Upper lobe of right lung (tissue), 1 donor: ENCODE data around the gene ZFYVE9. TPM values are rescaled to one million over a fixed set of nuclear protein-coding genes. Genes with fewer than 3 reads are reported as not detected.

Experiments
- ATAC-seq: fragments of 200-7000 bp; cut with Tn5 transposase; one replicate; pipeline ENCODE4 v1.9.1; 2020; ENCODE audit warnings: mild to moderate bottlenecking, moderate library complexity
- DNase-seq: peaks from one replicate; pipeline ENCODE4 v3.0.0-alpha.2; 2020
- H3K27ac ChIP-seq: fragments of 200-600 bp; one replicate; pipeline ENCODE4 v1.8.0; 2022
- H3K27me3 ChIP-seq: fragments of 200-600 bp; one replicate; pipeline ENCODE4 v1.8.0; 2022; ENCODE audit warnings: mild to moderate bottlenecking
- H3K36me3 ChIP-seq: fragments of 200-600 bp; one replicate; pipeline ENCODE4 v1.8.0; 2022
- H3K4me1 ChIP-seq: fragments of 200-600 bp; one replicate; pipeline ENCODE4 v1.8.0; 2022
- H3K4me3 ChIP-seq: fragments of 200-600 bp; one replicate; pipeline ENCODE4 v1.8.0; 2022; ENCODE audit warnings: mild to moderate bottlenecking
- H3K9me3 ChIP-seq: fragments of 200-600 bp; one replicate; pipeline ENCODE4 v1.8.0; 2022
- CTCF ChIP-seq: fragments of 200-600 bp; IDR thresholded peaks from one replicate; pipeline ENCODE4 v1.8.0; 2022; ENCODE audit warnings: antibody characterized with exemption
- intact Hi-C: fragments of 100-400 bp; cut with DNase I; formaldehyde crosslinking; loops from one replicate; pipeline ENCODE4 v1.11.0; 2022
- total RNA-seq: library from RNA; stranded (reverse); fragmentation: NEBNext Ultra II Directional; extraction: Animal tissue kit (Norgen Biotek cat#: 25700); gene quantifications from one replicate; pipeline ENCODE4 v1.2.1, GENCODE V29; 2021
- donor health status: DM: no; HTN: yes; CAD: no; lungs with severe emphysema.

The ZFYVE9 gene
- total RNA-seq, 1 donor from 2014 or later = 23.9 TPM

DNA sequence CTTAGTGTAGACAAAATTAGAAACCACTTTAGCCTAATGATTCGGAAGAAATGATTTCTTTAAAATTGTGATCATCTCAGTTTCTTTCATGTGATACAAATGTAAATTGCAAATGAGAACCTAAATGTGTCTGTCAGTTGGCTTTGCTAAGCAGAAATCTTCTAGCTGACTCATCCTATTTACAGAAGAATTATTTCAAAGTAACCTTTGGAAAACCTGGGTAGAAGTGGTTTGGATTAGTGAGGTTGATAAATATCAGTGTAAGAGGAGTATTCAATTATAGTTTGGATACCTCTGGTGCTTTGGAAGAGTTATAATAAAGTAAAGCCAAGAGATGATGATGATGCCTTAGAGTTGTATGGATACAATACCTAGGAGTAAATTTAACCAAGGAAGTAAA lies 186.7 kb downstream of the ZFYVE9 start:
- no peak for TF ChIP-seq CTCF
- H3K27me3 ChIP-seq = no peaks in the 10 kb centered on the region
- H3K9me3 ChIP-seq = no peaks in the 10 kb centered on the region
- H3K4me1 ChIP-seq = no peaks in the 10 kb centered on the region
- ATAC-seq (no peak), DNase-seq (no peak)
- H3K27ac ChIP-seq = no peak overlapping the region
- peaks cover 7% of the 10 kb centered on the region for H3K36me3 ChIP-seq
- intact Hi-C loops = no loop called here
- no peak overlapping the region for H3K4me3 ChIP-seq

- no peak overlapping the region for H3K27ac ChIP-seq
- H3K9me3 ChIP-seq = no peaks in the 10 kb centered on the region
- H3K36me3 ChIP-seq = peaks cover 7% of the 10 kb centered on the region
- intact Hi-C loops = no loop called here
- no peaks in the 10 kb centered on the region for H3K27me3 ChIP-seq
- TF ChIP-seq CTCF = no peak
- H3K4me1 ChIP-seq = no peaks in the 10 kb centered on the region
- no peak overlapping the region for H3K4me3 ChIP-seq
- no peak for DNase-seq
- ATAC-seq = no peak
These were observed 190.5 kb downstream of the ZFYVE9 start for GRCh38 chr1:52332411-52332810.

DNA sequence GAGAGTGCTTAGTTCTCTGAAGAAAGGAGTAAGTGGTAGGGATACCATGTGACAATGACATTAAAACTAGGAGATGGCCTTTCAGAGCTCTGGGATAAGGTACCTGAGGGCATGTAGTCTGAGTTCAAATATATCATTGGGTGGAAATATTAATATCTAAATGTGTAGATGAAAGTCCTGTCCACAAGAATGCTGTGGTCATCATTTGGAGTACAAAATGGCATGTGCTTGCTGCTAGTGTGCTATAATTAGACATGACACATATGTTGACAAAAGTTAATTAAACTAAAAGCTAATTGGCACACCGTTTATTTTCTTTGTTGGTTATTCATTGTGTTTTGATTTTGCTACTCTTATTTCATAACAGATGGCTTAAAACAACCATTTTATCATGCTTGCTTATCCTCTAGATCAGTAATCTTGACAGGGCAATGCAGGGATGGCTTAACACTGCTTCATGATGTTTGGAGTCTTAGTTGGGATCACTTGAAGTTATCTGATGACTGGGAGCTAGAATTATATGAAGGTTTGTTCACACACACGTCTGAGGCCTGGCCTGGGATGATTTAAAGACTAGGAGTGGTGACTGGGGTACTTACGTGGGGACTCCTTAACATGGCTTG lies 193.1 kb downstream of the ZFYVE9 start:
- no peak for TF ChIP-seq CTCF
- Histone ChIP-seq H3K27me3 (no peaks in the 10 kb centered on the region), H3K36me3 (peaks cover 15% of the 10 kb centered on the region), H3K4me3 (no peak overlapping the region), H3K4me1 (no peaks in the 10 kb centered on the region), H3K27ac (no peak overlapping the region), H3K9me3 (no peaks in the 10 kb centered on the region)
- intact Hi-C loops = no loop called here
- ATAC-seq (no peak), DNase-seq (no peak)

GRCh38 chr1:52337439-52337838 lies 195.6 kb downstream of the ZFYVE9 start:
- intact Hi-C loops = no loop called here
- peaks cover 20% of the 10 kb centered on the region for H3K36me3 ChIP-seq
- no peak for TF ChIP-seq CTCF
- H3K9me3 ChIP-seq = no peaks in the 10 kb centered on the region
- no peak overlapping the region for H3K4me3 ChIP-seq
- H3K27ac ChIP-seq = no peak overlapping the region
- DNase-seq (no peak), ATAC-seq (peak; percentile 51)
- H3K27me3 ChIP-seq = no peaks in the 10 kb centered on the region
- H3K4me1 ChIP-seq = no peaks in the 10 kb centered on the region

DNA sequence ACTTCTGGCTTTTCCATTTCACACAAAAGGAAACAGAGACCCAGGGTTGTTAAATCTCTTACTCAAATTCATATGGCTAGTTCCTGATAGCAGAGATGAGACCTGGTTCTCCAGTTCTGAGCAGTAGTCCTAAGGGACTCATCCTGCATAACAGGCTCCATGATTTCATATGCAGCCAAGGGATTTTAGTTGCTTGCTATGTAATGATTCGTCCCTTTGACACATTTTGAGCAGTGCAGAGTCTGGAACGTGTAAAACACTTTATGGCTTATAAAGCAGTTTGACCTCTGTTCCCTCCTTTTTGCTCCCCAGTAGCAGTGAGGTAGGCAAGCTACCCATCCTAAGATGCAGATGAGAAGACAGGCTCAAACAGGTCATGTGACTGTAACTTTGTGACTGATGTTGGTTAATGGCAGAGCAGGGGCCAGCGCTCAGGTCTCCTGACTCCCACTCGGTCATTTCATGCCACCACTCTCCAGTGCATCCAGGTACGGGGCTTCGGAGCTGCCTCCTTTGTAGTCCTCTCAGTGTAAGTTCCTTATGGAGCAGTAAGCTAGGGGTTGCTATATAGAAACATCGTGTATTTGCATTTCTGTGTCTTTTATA lies 199.9 kb downstream of the ZFYVE9 start:
- no peak for TF ChIP-seq CTCF
- Histone ChIP-seq H3K4me3 (no peak overlapping the region), H3K4me1 (no peaks in the 10 kb centered on the region), H3K9me3 (no peaks in the 10 kb centered on the region), H3K36me3 (peaks cover 17% of the 10 kb centered on the region), H3K27ac (no peak overlapping the region), H3K27me3 (no peaks in the 10 kb centered on the region)
- ATAC-seq (no peak), DNase-seq (peak; percentile 32)
- intact Hi-C loops = no loop called here

DNA sequence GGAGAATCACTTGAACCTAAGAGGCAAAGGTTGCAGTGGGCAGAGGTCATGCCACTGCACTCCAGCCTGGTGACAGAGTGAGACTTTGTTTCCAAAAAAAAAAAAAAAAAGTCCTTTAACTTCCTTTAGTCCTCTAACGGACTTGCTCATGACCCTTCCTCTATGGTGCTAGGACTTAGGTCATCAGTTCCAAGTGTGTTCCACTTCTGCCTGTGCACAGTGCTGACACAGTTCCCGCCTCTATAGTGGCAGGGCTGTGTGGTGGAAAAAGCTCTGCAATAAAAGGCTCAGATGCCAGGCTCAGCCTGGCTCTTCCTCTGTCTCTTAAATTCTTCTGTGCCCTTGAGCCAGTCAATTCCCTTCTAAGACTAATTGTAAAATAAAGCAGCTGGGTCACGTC lies 202.1 kb downstream of the ZFYVE9 start:
- no peak for DNase-seq
- H3K4me1 ChIP-seq = no peaks in the 10 kb centered on the region
- H3K27me3 ChIP-seq = no peaks in the 10 kb centered on the region
- H3K36me3 ChIP-seq = peaks cover 23% of the 10 kb centered on the region
- H3K27ac ChIP-seq = no peak overlapping the region
- no peak overlapping the region for H3K4me3 ChIP-seq
- peak; percentile 51 for ATAC-seq
- no peaks in the 10 kb centered on the region for H3K9me3 ChIP-seq
- intact Hi-C loops = no loop called here
- TF ChIP-seq CTCF = no peak
